Sigmoid colon (tissue), 3 donors: ENCODE data around the gene PURA.

Experiments
- CTCF ChIP-seq, 4 experiments: fragments of 450-650 bp in 3 of 4; fragments of 200-600 bp in 1 of 4; IDR thresholded peaks; one replicate each; pipeline ENCODE4 v1.5.1; 2016 to 2019; ENCODE audit warnings: antibody characterized with exemption in 4 of 4, mild to moderate bottlenecking in 3 of 4, moderate library complexity in 2 of 4
- POLR2A ChIP-seq, 2 donors: fragments of 450-650 bp; IDR thresholded peaks; one replicate each; pipeline ENCODE4 v1.6.1; 2016; ENCODE audit warnings: antibody characterized with exemption in 2 of 2, mild to moderate bottlenecking in 2 of 2, moderate library complexity in 2 of 2

GRCh38 chr5:140142246-140142645 lies 28.3 kb downstream of the PURA start:
- TF ChIP-seq CTCF (IDR thresholded peaks at IDR 0.05) (no peak), POLR2A (IDR thresholded peaks at IDR 0.05) (no peak)
